HEK293T (cell line): Measurements from ENCODE around the gene GATAD2A.
A peak's percentile ranks its signal among the peaks of the same experiment; 100 is the strongest.

ENCODE experiments used
- CTCF ChIA-PET: fragments of 350-600 bp; formaldehyde crosslinking; extraction: SDS; loops from one replicate; lab custom pipeline; 2021; ENCODE audit warnings: antibody characterized with exemption, inconsistent platforms; lab: Yijun Ruan, JAX
- POLR2A ChIA-PET: fragments of 350-600 bp; formaldehyde crosslinking; extraction: SDS; loops from one replicate; lab custom pipeline; 2020; ENCODE audit warnings: antibody characterized with exemption, inconsistent platforms; lab: Yijun Ruan, JAX
- DNase-seq: peaks from one replicate; pipeline ENCODE4 v3.0.0; 2012; ENCODE audit warnings: mixed read lengths; ENCODE audit errors: extremely low spot score
- ARNT ChIP-seq: fragments of 450-650 bp; IDR thresholded peaks from 2 replicates; pipeline ENCODE4 v1.6.1; 2017; ENCODE audit warnings: mild to moderate bottlenecking
- BHLHE40 ChIP-seq: fragments of 450-650 bp; IDR thresholded peaks from 2 replicates; pipeline ENCODE4 v1.6.1; 2016; ENCODE audit warnings: mild to moderate bottlenecking, moderate library complexity, borderline replicate concordance
- CTBP1 ChIP-seq: fragments of 450-650 bp; IDR thresholded peaks from 2 replicates; pipeline ENCODE4 v1.6.1; 2016; ENCODE audit warnings: borderline replicate concordance
- ELF4 ChIP-seq: fragments of 450-650 bp; IDR thresholded peaks from 2 replicates; pipeline ENCODE4 v1.6.1; 2017; ENCODE audit warnings: antibody characterized with exemption
- FOXA1 ChIP-seq: fragments of 450-650 bp; IDR thresholded peaks from 2 replicates; pipeline ENCODE4 v1.6.1; 2016; ENCODE audit warnings: mild to moderate bottlenecking
- FOXK2 ChIP-seq: fragments of 450-650 bp; IDR thresholded peaks from 2 replicates; pipeline ENCODE4 v1.6.1; 2016; ENCODE audit warnings: mild to moderate bottlenecking
- FOXM1 ChIP-seq: fragments of 450-650 bp; IDR thresholded peaks from 2 replicates; pipeline ENCODE4 v1.6.1; 2017; ENCODE audit warnings: mild to moderate bottlenecking, borderline replicate concordance
- HDGF ChIP-seq: fragments of 450-650 bp; IDR thresholded peaks from 2 replicates; pipeline ENCODE4 v1.6.1; 2017; ENCODE audit warnings: antibody characterized with exemption, borderline replicate concordance
- L3MBTL2 ChIP-seq: fragments of 450-650 bp; conservative IDR thresholded peaks from 2 replicates; pipeline ENCODE4 v1.6.1; 2016; ENCODE audit warnings: mild to moderate bottlenecking
- LEF1 ChIP-seq: fragments of 450-650 bp; IDR thresholded peaks from 2 replicates; pipeline ENCODE4 v1.6.1; 2017; ENCODE audit warnings: mild to moderate bottlenecking, borderline replicate concordance
- NFRKB ChIP-seq: fragments of 450-650 bp; IDR thresholded peaks from 2 replicates; pipeline ENCODE4 v1.6.1; 2016; ENCODE audit warnings: mild to moderate bottlenecking, moderate library complexity
- PKNOX1 ChIP-seq: fragments of 450-650 bp; IDR thresholded peaks from 2 replicates; pipeline ENCODE4 v1.6.1; 2016
- SP1 ChIP-seq: fragments of 450-650 bp; IDR thresholded peaks from 2 replicates; pipeline ENCODE4 v1.6.1; 2017
- SUZ12 ChIP-seq: fragments of 450-650 bp; IDR thresholded peaks from 2 replicates; pipeline ENCODE4 v1.6.1; 2016; ENCODE audit warnings: mild to moderate bottlenecking
- TARDBP ChIP-seq: fragments of 450-650 bp; IDR thresholded peaks from 2 replicates; pipeline ENCODE4 v1.6.1; 2016
- ZNF384 ChIP-seq: fragments of 450-650 bp; IDR thresholded peaks from 2 replicates; pipeline ENCODE4 v1.6.1; 2016

GATAD2A gene

GRCh38 chr19:19475015-19475765, 69.7 kb downstream of the GATAD2A start:
- TF ChIP-seq FOXK2, result no peak
- TF ChIP-seq ZNF384, result no peak
- TF ChIP-seq BHLHE40, result no peak
- TF ChIP-seq FOXM1, result no peak
- no peak for TF ChIP-seq L3MBTL2
- TF ChIP-seq PKNOX1, result no peak
- TF ChIP-seq ARNT, result no peak
- TF ChIP-seq LEF1, result no peak
- no peak for TF ChIP-seq ELF4
- no peak for TF ChIP-seq TARDBP
- no peak for TF ChIP-seq HDGF
- TF ChIP-seq SP1, result no peak
- TF ChIP-seq NFRKB, result no peak
- no peak for TF ChIP-seq CTBP1
- TF ChIP-seq FOXA1, result no peak
- no peak for TF ChIP-seq SUZ12
- CTCF ChIA-PET, result interaction anchor here (0.6 to 1.5 kb wide), 7 partner anchors 10 to 109 kb away, joined by 3 to 7 read pairs (median 4); no protein-coding TSS in a partner anchor
- no peak for DNase-seq
- POLR2A ChIA-PET, result interaction anchor here (1.1 kb wide), 1 partner anchor 40 kb away, joined by 3 read pairs; no protein-coding TSS in a partner anchor

- CTCF ChIA-PET, result interaction anchor here (0.6 to 1.5 kb wide), 7 partner anchors 9 to 110 kb away, joined by 3 to 7 read pairs (median 4); no protein-coding TSS in a partner anchor
- DNase-seq, result peak; percentile 31
- no peak for TF ChIP-seq ZNF384
- TF ChIP-seq ELF4, result no peak
- TF ChIP-seq NFRKB, result no peak
- no peak for TF ChIP-seq FOXA1
- TF ChIP-seq LEF1, result no peak
- TF ChIP-seq SUZ12, result no peak
- no peak for TF ChIP-seq BHLHE40
- TF ChIP-seq SP1, result no peak
- no peak for TF ChIP-seq HDGF
- no peak for TF ChIP-seq ARNT
- no peak for TF ChIP-seq L3MBTL2
- TF ChIP-seq PKNOX1, result no peak
- TF ChIP-seq CTBP1, result no peak
- TF ChIP-seq FOXM1, result no peak
- no peak for TF ChIP-seq TARDBP
- no peak for TF ChIP-seq FOXK2
- POLR2A ChIA-PET, result no interaction called here
Observed at GRCh38 chr19:19475849-19476828, 70.7 kb downstream of the GATAD2A start.

GRCh38 chr19:19477705-19478383, 72.4 kb downstream of the GATAD2A start:
- TF ChIP-seq ELF4 (no peak), CTBP1 (no peak), TARDBP (no peak), FOXM1 (no peak), NFRKB (no peak), FOXA1 (no peak), FOXK2 (no peak), HDGF (no peak), SP1 (no peak), PKNOX1 (no peak), LEF1 (no peak), ARNT (no peak), SUZ12 (no peak), BHLHE40 (no peak), L3MBTL2 (no peak), ZNF384 (no peak)
- POLR2A ChIA-PET, result no interaction called here
- CTCF ChIA-PET, result interaction anchor here (0.7 kb wide), 1 partner anchor 155 kb away, joined by 3 read pairs; no protein-coding TSS in a partner anchor
- DNase-seq, result no peak

DNA sequence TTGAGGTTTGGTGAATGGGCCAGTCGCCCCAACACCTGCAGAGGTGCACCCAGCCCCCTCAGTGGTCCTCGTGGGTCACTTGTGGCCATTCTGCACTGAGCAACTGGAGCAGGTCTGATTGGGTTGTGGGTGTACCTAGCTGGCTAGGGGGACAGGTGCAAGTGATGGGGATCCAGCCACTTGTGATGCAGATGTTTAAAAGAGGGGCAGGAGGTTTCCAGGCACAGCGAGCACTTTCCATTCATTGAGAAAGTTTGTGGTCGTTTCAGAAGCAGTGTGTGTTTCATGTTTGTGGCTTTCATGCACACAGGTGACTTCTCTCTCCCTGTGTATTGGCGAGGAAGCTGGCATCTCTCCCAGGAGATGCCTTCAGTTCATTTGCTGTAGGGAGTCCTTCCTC, 75.2 kb downstream of the GATAD2A start:
- ChIA-PET CTCF (no interaction called here), POLR2A (no interaction called here)
- no peak for DNase-seq
- TF ChIP-seq BHLHE40 (no peak), FOXM1 (no peak), FOXK2 (no peak), TARDBP (no peak)
